K562 (cell line): ENCODE results near the gene USP24. TPM values are rescaled to one million over a fixed set of nuclear protein-coding genes. Genes with fewer than 3 reads are reported as not detected.

Source experiments
- CREB1 ChIP-seq, 2 experiments: sonication (generic) in 1 of 2; formaldehyde crosslinking in 1 of 2; IDR thresholded peaks; 2 replicates each; pipeline versions ENCODE4 v1.6.1 to v1.8.0; 2012 to 2022; ENCODE audit warnings: inconsistent platforms in 1 of 2, mild to moderate bottlenecking in 1 of 2, missing genetic modification reagents in 1 of 2, moderate library complexity in 1 of 2
- FIP1L1 ChIP-seq: fragments of 200-400 bp; formaldehyde crosslinking; IDR thresholded peaks from 2 replicates; pipeline ENCODE4 v1.6.1; 2018; ENCODE audit warnings: mild to moderate bottlenecking, low read depth, low read length; ENCODE audit not compliant: poor library complexity, severe bottlenecking
- GTF2A2 ChIP-seq: IDR thresholded peaks from 2 replicates; pipeline ENCODE4 v1.6.1; 2016; ENCODE audit warnings: mild to moderate bottlenecking, missing genetic modification characterization, missing compliant biosample characterization
- ILK ChIP-seq: fragments of 450-650 bp; IDR thresholded peaks from 2 replicates; pipeline ENCODE4 v1.6.1; 2016; ENCODE audit warnings: missing genetic modification characterization, low read depth, mild to moderate bottlenecking, missing compliant biosample characterization, moderate library complexity, borderline replicate concordance
- KLF10 ChIP-seq: fragments of 250-450 bp; sonication (Bioruptor Pico); IDR thresholded peaks from 2 replicates; pipeline ENCODE4 v1.6.1; 2021; ENCODE audit warnings: matching md5 sums
- KLF16 ChIP-seq: IDR thresholded peaks from 2 replicates; pipeline ENCODE4 v1.6.1; 2016; ENCODE audit warnings: antibody characterized with exemption
- MCM2 ChIP-seq: fragments of 450-650 bp; IDR thresholded peaks from 2 replicates; pipeline ENCODE4 v1.6.1; 2017; ENCODE audit warnings: low read depth, mild to moderate bottlenecking
- MCM5 ChIP-seq: fragments of 450-650 bp; IDR thresholded peaks from 2 replicates; pipeline ENCODE4 v1.6.1; 2016; ENCODE audit warnings: low read depth
- NFIC ChIP-seq: fragments of 450-650 bp; IDR thresholded peaks from 2 replicates; pipeline ENCODE4 v1.6.1; 2017; ENCODE audit warnings: mild to moderate bottlenecking, inconsistent platforms
- STAT5A ChIP-seq: IDR thresholded peaks from 2 replicates; pipeline ENCODE4 v1.6.1; 2012; ENCODE audit warnings: low read length, inconsistent platforms, borderline replicate concordance
- ZBTB43 ChIP-seq: sonication (generic); formaldehyde crosslinking; IDR thresholded peaks from 2 replicates; pipeline ENCODE4 v1.8.0; 2023; ENCODE audit warnings: mild to moderate bottlenecking, missing genetic modification reagents
- ZNF253 ChIP-seq: fragments of 250-450 bp; sonication (Bioruptor Pico); conservative IDR thresholded peaks from 2 replicates; pipeline ENCODE4 v1.6.1; 2021; ENCODE audit warnings: mild to moderate bottlenecking
- polyA plus RNA-seq, 8 experiments: library from polyadenylated mRNA; depleted of rRNA in 4 of 8; stranded (reverse) in 5 of 8; unstranded in 3 of 8; fragments of >200 nt; fragmentation: Nextera tagmentation in 2 of 8; fragmentation: Illumina TruSeq in 1 of 8; extraction: Ambion mirVana in 2 of 8; extraction: Trizol in 1 of 8; gene quantifications; 2 replicates each; pipeline versions ENCODE4 v1.2.1 to v1.2.3, GENCODE V29; 2011 to 2014; ENCODE audit warnings: inconsistent platforms in 1 of 8, missing spikeins in 1 of 8
- total RNA-seq, 7 experiments: library from RNA; depleted of rRNA in 6 of 7; stranded (reverse); fragments of >200 nt in 6 of 7; fragmentation: Illumina TruSeq in 2 of 7; extraction: Trizol in 2 of 7; gene quantifications; 2 replicates each; pipeline versions ENCODE4 v1.2.1 to v1.2.3, GENCODE V29; 2011 to 2021; ENCODE audit warnings: low replicate concordance in 1 of 7
- TF ChIP-seq, protein P1 (sequence below): sonication (generic); formaldehyde crosslinking; IDR thresholded peaks from 2 replicates; pipeline ENCODE4 v1.5.0; 2020; ENCODE audit warnings: missing genetic modification reagents
- TF ChIP-seq, protein P2 (sequence below): sonication (generic); formaldehyde crosslinking; IDR thresholded peaks from 2 replicates; pipeline ENCODE4 v1.8.0; 2022; ENCODE audit warnings: missing genetic modification reagents, mild to moderate bottlenecking, moderate library complexity, borderline replicate concordance
- TF ChIP-seq, protein P3 (sequence below): fragments of 450-650 bp; IDR thresholded peaks from 2 replicates; pipeline ENCODE4 v1.6.1; 2016; ENCODE audit warnings: low read depth

Gene USP24
- total and polyA plus RNA-seq, 9 of the 15 experiments (the other 6 are each of a cell fraction or from before 2014, with no cell fraction given), result 7.7 to 62.6 (median 36.8) TPM

- TF ChIP-seq ZNF253 (CRISPR knock-in tag) (no peak), ILK (tag) (no peak), CREB1 (IDR thresholded peaks at IDR 0.05) (peak; percentile 31; the same call in 1 of the 2 replicates), CREB1 (CRISPR knock-in tag; IDR thresholded peaks at IDR 0.05) (no peak), NFIC (peak; percentile 72), KLF16 (peak; percentile 59; the same call in 1 of the 2 replicates), MCM5 (no peak), GTF2A2 (no peak), MCM2 (no peak), FIP1L1 (no peak), KLF10 (CRISPR knock-in tag) (no peak), STAT5A (peak; percentile 65), ZBTB43 (CRISPR knock-in tag) (no peak)
- TF ChIP-seq, protein P1, sequence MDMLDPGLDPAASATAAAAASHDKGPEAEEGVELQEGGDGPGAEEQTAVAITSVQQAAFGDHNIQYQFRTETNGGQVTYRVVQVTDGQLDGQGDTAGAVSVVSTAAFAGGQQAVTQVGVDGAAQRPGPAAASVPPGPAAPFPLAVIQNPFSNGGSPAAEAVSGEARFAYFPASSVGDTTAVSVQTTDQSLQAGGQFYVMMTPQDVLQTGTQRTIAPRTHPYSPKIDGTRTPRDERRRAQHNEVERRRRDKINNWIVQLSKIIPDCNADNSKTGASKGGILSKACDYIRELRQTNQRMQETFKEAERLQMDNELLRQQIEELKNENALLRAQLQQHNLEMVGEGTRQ (CRISPR knock-in tag), result no peak
- TF ChIP-seq, protein P2, sequence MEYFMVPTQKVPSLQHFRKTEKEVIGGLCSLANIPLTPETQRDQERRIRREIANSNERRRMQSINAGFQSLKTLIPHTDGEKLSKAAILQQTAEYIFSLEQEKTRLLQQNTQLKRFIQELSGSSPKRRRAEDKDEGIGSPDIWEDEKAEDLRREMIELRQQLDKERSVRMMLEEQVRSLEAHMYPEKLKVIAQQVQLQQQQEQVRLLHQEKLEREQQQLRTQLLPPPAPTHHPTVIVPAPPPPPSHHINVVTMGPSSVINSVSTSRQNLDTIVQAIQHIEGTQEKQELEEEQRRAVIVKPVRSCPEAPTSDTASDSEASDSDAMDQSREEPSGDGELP, result no peak
- TF ChIP-seq, protein P3, sequence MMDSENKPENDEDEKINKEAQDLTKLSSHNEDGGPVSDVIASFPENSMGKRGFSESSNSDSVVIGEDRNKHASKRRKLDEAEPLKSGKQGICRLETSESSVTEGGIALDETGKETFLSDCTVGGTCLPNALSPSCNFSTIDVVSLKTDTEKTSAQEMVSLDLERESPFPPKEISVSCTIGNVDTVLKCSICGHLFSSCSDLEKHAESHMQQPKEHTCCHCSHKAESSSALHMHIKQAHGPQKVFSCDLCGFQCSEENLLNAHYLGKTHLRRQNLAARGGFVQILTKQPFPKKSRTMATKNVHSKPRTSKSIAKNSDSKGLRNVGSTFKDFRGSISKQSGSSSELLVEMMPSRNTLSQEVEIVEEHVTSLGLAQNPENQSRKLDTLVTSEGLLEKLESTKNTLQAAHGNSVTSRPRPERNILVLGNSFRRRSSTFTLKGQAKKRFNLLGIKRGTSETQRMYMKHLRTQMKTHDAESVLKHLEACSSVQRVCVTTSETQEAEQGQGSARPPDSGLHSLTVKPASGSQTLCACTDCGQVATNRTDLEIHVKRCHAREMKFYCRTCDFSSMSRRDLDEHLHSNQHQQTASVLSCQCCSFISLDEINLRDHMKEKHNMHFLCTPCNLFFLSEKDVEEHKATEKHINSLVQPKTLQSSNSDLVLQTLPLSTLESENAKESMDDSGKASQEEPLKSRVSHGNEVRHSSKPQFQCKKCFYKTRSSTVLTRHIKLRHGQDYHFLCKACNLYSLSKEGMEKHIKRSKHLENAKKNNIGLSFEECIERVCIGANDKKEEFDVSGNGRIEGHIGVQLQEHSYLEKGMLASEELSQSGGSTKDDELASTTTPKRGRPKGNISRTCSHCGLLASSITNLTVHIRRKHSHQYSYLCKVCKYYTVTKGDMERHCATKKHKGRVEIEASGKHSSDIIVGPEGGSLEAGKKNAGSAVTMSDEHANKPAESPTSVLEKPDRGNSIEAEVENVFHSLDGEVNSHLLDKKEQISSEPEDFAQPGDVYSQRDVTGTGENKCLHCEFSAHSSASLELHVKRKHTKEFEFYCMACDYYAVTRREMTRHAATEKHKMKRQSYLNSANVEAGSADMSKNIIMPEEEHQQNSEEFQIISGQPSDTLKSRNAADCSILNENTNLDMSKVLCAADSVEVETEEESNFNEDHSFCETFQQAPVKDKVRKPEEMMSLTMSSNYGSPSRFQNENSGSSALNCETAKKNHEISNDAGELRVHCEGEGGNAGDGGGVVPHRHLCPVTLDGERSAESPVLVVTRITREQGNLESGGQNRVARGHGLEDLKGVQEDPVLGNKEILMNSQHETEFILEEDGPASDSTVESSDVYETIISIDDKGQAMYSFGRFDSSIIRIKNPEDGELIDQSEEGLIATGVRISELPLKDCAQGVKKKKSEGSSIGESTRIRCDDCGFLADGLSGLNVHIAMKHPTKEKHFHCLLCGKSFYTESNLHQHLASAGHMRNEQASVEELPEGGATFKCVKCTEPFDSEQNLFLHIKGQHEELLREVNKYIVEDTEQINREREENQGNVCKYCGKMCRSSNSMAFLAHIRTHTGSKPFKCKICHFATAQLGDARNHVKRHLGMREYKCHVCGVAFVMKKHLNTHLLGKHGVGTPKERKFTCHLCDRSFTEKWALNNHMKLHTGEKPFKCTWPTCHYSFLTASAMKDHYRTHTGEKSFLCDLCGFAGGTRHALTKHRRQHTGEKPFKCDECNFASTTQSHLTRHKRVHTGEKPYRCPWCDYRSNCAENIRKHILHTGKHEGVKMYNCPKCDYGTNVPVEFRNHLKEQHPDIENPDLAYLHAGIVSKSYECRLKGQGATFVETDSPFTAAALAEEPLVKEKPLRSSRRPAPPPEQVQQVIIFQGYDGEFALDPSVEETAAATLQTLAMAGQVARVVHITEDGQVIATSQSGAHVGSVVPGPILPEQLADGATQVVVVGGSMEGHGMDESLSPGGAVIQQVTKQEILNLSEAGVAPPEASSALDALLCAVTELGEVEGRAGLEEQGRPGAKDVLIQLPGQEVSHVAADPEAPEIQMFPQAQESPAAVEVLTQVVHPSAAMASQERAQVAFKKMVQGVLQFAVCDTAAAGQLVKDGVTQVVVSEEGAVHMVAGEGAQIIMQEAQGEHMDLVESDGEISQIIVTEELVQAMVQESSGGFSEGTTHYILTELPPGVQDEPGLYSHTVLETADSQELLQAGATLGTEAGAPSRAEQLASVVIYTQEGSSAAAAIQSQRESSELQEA, result no peak
Observed at GRCh38 chr1:55197099-55197498, 18.1 kb downstream of the USP24 start (continued).
